Germinal center (tissue), 1 donor: ENCODE data around the gene ERCC6L2.

ENCODE experiments used
- DNase-seq: peaks from one replicate; pipeline ENCODE4 v3.0.0; 2012; ENCODE audit warnings: mixed read lengths, low spot score

ERCC6L2 gene

GRCh38 chr9:95981761-95982390 lies 106.4 kb downstream of the ERCC6L2 start:
- no peak for DNase-seq

GRCh38 chr9:95985440-95986055 lies 110.1 kb downstream of the ERCC6L2 start:
- DNase-seq: no peak

GRCh38 chr9:95989297-95989696 lies 113.8 kb downstream of the ERCC6L2 start:
- no peak for DNase-seq

- no peak for DNase-seq
Measured at GRCh38 chr9:95991326-95991725, 115.8 kb downstream of the ERCC6L2 start.

GRCh38 chr9:95992536-95992935 lies 117.0 kb downstream of the ERCC6L2 start:
- no peak for DNase-seq

- DNase-seq: no peak
Measured at GRCh38 chr9:95993337-95993736, 117.8 kb downstream of the ERCC6L2 start.

- no peak for DNase-seq
Measured at GRCh38 chr9:95999390-95999789, 123.9 kb downstream of the ERCC6L2 start.

GRCh38 chr9:96004379-96004778 lies 128.9 kb downstream of the ERCC6L2 start:
- no peak for DNase-seq

- DNase-seq: no peak
Measured at GRCh38 chr9:96006296-96006879, 130.9 kb downstream of the ERCC6L2 start.

GRCh38 chr9:96006961-96007360 lies 131.5 kb downstream of the ERCC6L2 start:
- DNase-seq: no peak

GRCh38 chr9:96008502-96009222 lies 133.2 kb downstream of the ERCC6L2 start:
- no peak for DNase-seq

- DNase-seq: no peak
Measured at GRCh38 chr9:96009223-96009602, 133.7 kb downstream of the ERCC6L2 start.

GRCh38 chr9:96009690-96010472 lies 134.4 kb downstream of the ERCC6L2 start:
- DNase-seq: no peak

- no peak for DNase-seq
Measured at GRCh38 chr9:96014078-96014477, 138.6 kb downstream of the ERCC6L2 start.

- DNase-seq: no peak
Measured at GRCh38 chr9:96015876-96016686, 140.6 kb downstream of the ERCC6L2 start.
